Measurements from ENCODE around the gene ARHGEF6. TPM values are rescaled to one million over a fixed set of nuclear protein-coding genes. Genes with fewer than 3 reads are reported as not detected.
"Not testable (repeated sequence)": the region's sequence is repeated elsewhere in the genome, so short reads cannot be mapped to it uniquely, and the experiment has no call there.

The ARHGEF6 gene
- total RNA-seq, 1 donor from 2014 or later, result 4.7 TPM

DNA sequence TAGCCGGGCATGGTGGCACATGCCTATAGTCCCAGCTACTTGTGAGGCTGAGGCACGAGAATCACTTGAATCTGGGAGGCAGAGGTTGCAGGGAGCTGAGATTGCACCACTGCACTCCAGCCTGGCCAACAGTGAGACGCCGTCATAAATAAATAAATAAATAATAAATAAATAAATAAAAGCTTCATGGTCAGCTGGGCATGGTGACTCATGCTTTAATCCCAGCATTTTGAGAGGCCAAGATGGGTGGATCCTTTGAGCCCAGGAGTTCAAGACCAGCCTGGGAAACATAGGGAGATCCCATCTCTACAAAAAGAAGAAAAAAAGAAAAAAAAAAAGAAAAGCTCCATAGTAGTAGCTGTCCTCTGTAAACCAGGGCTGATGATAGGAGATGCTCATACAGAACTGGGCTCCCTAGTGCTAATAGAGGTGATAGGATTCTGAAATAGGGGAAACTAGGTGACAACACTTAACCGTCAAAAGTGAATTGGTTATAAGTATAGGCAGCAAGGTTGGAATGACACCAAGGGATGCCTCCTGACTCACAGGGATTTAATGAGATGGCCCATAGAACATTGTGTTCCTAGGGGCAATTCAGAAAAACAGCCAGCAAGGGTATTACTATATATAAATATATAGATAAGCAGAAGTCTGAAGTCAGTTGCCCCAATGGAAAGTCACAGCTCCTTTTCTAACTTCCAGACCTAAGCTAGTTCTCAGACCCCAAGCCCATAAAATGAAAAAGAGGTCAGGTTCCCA lies 41.8 kb upstream of the ARHGEF6 start:
- no peak overlapping the region for H3K4me3 ChIP-seq (ENCODE audit: insufficient read depth, low read depth, low read length)
- no peak overlapping the region for H3K27ac ChIP-seq (ENCODE audit: low read depth, low read length)
- DNase-seq (ENCODE audit: low read depth) (no peak), FAIRE-seq (no peak)
- H3K36me3 Mint-ChIP-seq (ENCODE audit: low read depth, unreplicated experiment), result peaks cover 8% of the 10 kb centered on the region
- no peak for TF ChIP-seq EZH2 (IDR thresholded peaks at IDR 0.05; ENCODE audit: insufficient read depth, low read length)
- TF ChIP-seq, protein P1, sequence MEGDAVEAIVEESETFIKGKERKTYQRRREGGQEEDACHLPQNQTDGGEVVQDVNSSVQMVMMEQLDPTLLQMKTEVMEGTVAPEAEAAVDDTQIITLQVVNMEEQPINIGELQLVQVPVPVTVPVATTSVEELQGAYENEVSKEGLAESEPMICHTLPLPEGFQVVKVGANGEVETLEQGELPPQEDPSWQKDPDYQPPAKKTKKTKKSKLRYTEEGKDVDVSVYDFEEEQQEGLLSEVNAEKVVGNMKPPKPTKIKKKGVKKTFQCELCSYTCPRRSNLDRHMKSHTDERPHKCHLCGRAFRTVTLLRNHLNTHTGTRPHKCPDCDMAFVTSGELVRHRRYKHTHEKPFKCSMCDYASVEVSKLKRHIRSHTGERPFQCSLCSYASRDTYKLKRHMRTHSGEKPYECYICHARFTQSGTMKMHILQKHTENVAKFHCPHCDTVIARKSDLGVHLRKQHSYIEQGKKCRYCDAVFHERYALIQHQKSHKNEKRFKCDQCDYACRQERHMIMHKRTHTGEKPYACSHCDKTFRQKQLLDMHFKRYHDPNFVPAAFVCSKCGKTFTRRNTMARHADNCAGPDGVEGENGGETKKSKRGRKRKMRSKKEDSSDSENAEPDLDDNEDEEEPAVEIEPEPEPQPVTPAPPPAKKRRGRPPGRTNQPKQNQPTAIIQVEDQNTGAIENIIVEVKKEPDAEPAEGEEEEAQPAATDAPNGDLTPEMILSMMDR (IDR thresholded peaks at IDR 0.05; ENCODE audit: insufficient read depth, low read depth, low read length), result no peak
- H4K20me1 ChIP-seq (ENCODE audit: insufficient read depth, low read length), result no peaks in the 10 kb centered on the region
- no peaks in the 10 kb centered on the region for H3K27me3 Mint-ChIP-seq (ENCODE audit: low read depth, unreplicated experiment)
- H3K4me1 Mint-ChIP-seq (ENCODE audit: low read depth, unreplicated experiment), result peaks cover 2% of the 10 kb centered on the region
- no peak overlapping the region for H3K4me2 ChIP-seq (ENCODE audit: low read length)
- H3K9ac ChIP-seq (ENCODE audit: low read length), result no peak overlapping the region
- no peaks in the 10 kb centered on the region for H3K36me3 ChIP-seq (ENCODE audit: insufficient read depth, low read length)
- peaks cover 1% of the 10 kb centered on the region for H3K9me3 Mint-ChIP-seq (ENCODE audit: unreplicated experiment)
- H3K27ac Mint-ChIP-seq (ENCODE audit: unreplicated experiment), result no peak overlapping the region
- H2AFZ ChIP-seq (ENCODE audit: low read depth, low read length), result no peak overlapping the region
- H3K4me1 ChIP-seq (ENCODE audit: insufficient read depth, low read length), result peaks cover 5% of the 10 kb centered on the region
- no peak overlapping the region for H3K4me3 Mint-ChIP-seq (ENCODE audit: unreplicated experiment)
- no peaks in the 10 kb centered on the region for H3K79me2 ChIP-seq (ENCODE audit: insufficient read depth, low read length)
- H3K27me3 ChIP-seq (ENCODE audit: insufficient read depth, low read length), result no peaks in the 10 kb centered on the region
- no peaks in the 10 kb centered on the region for H3K9me3 ChIP-seq (ENCODE audit: insufficient read depth, low read depth, low read length)

DNA sequence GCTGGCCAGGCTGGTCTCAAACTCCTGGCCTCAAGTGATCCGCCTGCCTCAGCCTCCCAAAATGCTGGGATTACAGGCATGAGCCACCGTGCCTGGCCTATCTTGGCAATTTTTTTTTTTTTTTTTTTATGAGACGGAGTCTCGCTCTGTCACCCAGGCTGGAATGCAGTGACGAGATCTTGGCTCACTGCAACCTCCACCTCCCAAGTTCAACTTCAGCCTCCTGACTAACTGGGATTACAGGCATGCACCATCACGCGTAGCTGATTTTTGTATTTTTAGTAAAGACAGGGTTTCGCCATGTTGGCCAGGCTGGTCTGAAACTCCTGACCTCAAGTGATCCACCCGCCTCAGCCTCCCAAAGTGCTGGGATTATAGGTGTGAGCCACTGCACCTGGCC lies 39.0 kb upstream of the ARHGEF6 start:
- H4K20me1 ChIP-seq (ENCODE audit: insufficient read depth, low read length); H3K27me3 Mint-ChIP-seq (ENCODE audit: low read depth, unreplicated experiment); H3K27ac ChIP-seq (ENCODE audit: low read depth, low read length); H3K4me1 ChIP-seq (ENCODE audit: insufficient read depth, low read length); H3K9me3 ChIP-seq (ENCODE audit: insufficient read depth, low read depth, low read length); H3K4me1 Mint-ChIP-seq (ENCODE audit: low read depth, unreplicated experiment); H3K9ac ChIP-seq (ENCODE audit: low read length); FAIRE-seq; H3K27ac Mint-ChIP-seq (ENCODE audit: unreplicated experiment); H3K36me3 Mint-ChIP-seq (ENCODE audit: low read depth, unreplicated experiment); H3K4me3 ChIP-seq (ENCODE audit: insufficient read depth, low read depth, low read length); H3K79me2 ChIP-seq (ENCODE audit: insufficient read depth, low read length); H3K9me3 Mint-ChIP-seq (ENCODE audit: unreplicated experiment); H3K4me2 ChIP-seq (ENCODE audit: low read length); DNase-seq (ENCODE audit: low read depth); H2AFZ ChIP-seq (ENCODE audit: low read depth, low read length); H3K36me3 ChIP-seq (ENCODE audit: insufficient read depth, low read length); H3K4me3 Mint-ChIP-seq (ENCODE audit: unreplicated experiment); H3K27me3 ChIP-seq (ENCODE audit: insufficient read depth, low read length): not testable (repeated sequence)

DNA sequence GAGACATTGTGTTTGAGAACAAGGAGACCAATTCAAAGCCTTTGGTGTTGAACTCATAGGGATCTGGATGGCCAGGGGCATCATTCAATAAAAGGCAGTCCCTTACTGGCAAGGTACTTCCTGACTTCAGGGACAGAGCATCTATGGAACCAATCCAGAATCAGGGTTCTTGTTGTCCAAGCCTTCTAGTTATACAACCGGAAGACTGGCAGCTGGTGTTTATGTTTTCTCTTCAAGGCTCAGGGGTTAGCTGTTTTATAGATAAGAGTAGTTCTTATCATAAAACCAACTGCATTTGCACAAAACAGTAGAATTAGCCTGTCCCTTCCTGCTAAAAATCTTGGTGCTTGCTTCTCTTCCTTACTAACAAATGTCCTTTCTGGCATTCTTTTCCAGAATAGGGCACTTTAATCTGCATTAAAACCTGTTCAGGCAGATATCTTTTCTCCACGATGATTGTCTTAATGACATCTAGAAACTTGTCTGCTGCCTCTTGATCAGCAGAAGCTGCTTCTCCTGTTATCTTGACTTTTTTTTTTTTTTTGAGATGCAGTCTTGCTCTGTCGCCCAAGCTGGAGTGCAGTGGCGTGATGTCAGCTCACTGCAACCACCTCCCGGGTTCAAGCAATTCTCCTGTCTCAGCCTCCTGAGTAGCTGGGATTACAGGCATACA lies 38.4 kb upstream of the ARHGEF6 start:
- Mint-ChIP-seq H3K4me1 (ENCODE audit: low read depth, unreplicated experiment) (peaks cover 4% of the 10 kb centered on the region), H3K9me3 (ENCODE audit: unreplicated experiment) (no peaks in the 10 kb centered on the region), H3K36me3 (ENCODE audit: low read depth, unreplicated experiment) (peaks cover 6% of the 10 kb centered on the region), H3K27me3 (ENCODE audit: low read depth, unreplicated experiment) (no peaks in the 10 kb centered on the region), H3K4me3 (ENCODE audit: unreplicated experiment) (no peak overlapping the region), H3K27ac (ENCODE audit: unreplicated experiment) (no peak overlapping the region)
- no peaks in the 10 kb centered on the region for H3K36me3 ChIP-seq (ENCODE audit: insufficient read depth, low read length)
- no peaks in the 10 kb centered on the region for H3K9me3 ChIP-seq (ENCODE audit: insufficient read depth, low read depth, low read length)
- H4K20me1 ChIP-seq (ENCODE audit: insufficient read depth, low read length), result no peaks in the 10 kb centered on the region
- no peaks in the 10 kb centered on the region for H3K27me3 ChIP-seq (ENCODE audit: insufficient read depth, low read length)
- no peak overlapping the region for H2AFZ ChIP-seq (ENCODE audit: low read depth, low read length)
- H3K4me3 ChIP-seq (ENCODE audit: insufficient read depth, low read depth, low read length), result no peak overlapping the region
- TF ChIP-seq, protein P1 (IDR thresholded peaks at IDR 0.05; ENCODE audit: insufficient read depth, low read depth, low read length), result no peak
- TF ChIP-seq EZH2 (IDR thresholded peaks at IDR 0.05; ENCODE audit: insufficient read depth, low read length), result no peak
- no peak overlapping the region for H3K9ac ChIP-seq (ENCODE audit: low read length)
- H3K4me1 ChIP-seq (ENCODE audit: insufficient read depth, low read length), result peaks cover 5% of the 10 kb centered on the region
- no peaks in the 10 kb centered on the region for H3K79me2 ChIP-seq (ENCODE audit: insufficient read depth, low read length)
- H3K4me2 ChIP-seq (ENCODE audit: low read length), result no peak overlapping the region
- FAIRE-seq, result no peak
- DNase-seq (ENCODE audit: low read depth), result no peak
- no peak overlapping the region for H3K27ac ChIP-seq (ENCODE audit: low read depth, low read length)

Measured in astrocyte (in vitro differentiated cells and primary cell).